Keratinocyte (primary cell): ENCODE data around the gene FAM20B. TPM values are rescaled to one million over a fixed set of nuclear protein-coding genes. Genes with fewer than 3 reads are reported as not detected.

ENCODE experiments used
- DNase-seq: peaks from one replicate; pipeline ENCODE4 v3.0.0-alpha.2; 2011; ENCODE audit warnings: low read depth, missing footprints, low spot score
- FAIRE-seq: peaks from 2 replicates; lab custom pipeline; 2011; peaks lifted over from hg19 to GRCh38; lab: Jason Lieb, UNC
- H2AFZ ChIP-seq: 2 replicates; pipeline ENCODE4 v1.6.0; 2012; ENCODE audit warnings: low read length, control low read depth, inconsistent platforms; ENCODE audit not compliant: control insufficient read depth
- H3K27ac ChIP-seq: 2 replicates; pipeline ENCODE4 v1.5.1; 2011; ENCODE audit warnings: low read length; ENCODE audit not compliant: control insufficient read depth, insufficient read depth
- H3K27me3 ChIP-seq: 3 replicates; pipeline ENCODE4 v1.6.0; 2011; ENCODE audit warnings: low read length; ENCODE audit not compliant: control insufficient read depth, insufficient read depth; ENCODE audit errors: extremely low read depth
- H3K36me3 ChIP-seq, 2 experiments: 2 replicates in 1 of 2; 3 replicates in 1 of 2; pipeline ENCODE4 v1.5.1; 2011; ENCODE audit warnings: low read length in 2 of 2, mild to moderate bottlenecking in 1 of 2; ENCODE audit not compliant: control insufficient read depth in 2 of 2, insufficient read depth in 2 of 2; ENCODE audit errors: extremely low read depth in 1 of 2
- H3K4me1 ChIP-seq: 3 replicates; pipeline ENCODE4 v1.5.1; 2011; ENCODE audit warnings: low read length; ENCODE audit not compliant: control insufficient read depth, insufficient read depth; ENCODE audit errors: extremely low read depth
- H3K4me2 ChIP-seq: 3 replicates; pipeline ENCODE4 v1.6.0; 2011; ENCODE audit warnings: low read depth, low read length; ENCODE audit not compliant: control insufficient read depth, insufficient read depth; ENCODE audit errors: extremely low read depth
- H3K4me3 ChIP-seq, 3 experiments: fragments of 200-600 bp in 1 of 3; sonication (generic) in 1 of 3; 2 replicates in 2 of 3; 3 replicates in 1 of 3; pipeline ENCODE4 v1.5.1; 2011 to 2016; ENCODE audit warnings: low read length in 3 of 3, mild to moderate bottlenecking in 3 of 3, control low read depth in 2 of 3, inconsistent platforms in 1 of 3, low read depth in 1 of 3, mixed read lengths in 1 of 3, mixed run types in 1 of 3, moderate library complexity in 1 of 3; ENCODE audit not compliant: control insufficient read depth in 2 of 3, insufficient read depth in 2 of 3; ENCODE audit errors: extremely low read depth in 1 of 3
- H3K79me2 ChIP-seq: 2 replicates; pipeline ENCODE4 v1.6.0; 2012; ENCODE audit warnings: low read length; ENCODE audit not compliant: control insufficient read depth, insufficient read depth
- H3K9ac ChIP-seq: 3 replicates; pipeline ENCODE4 v1.6.0; 2011; ENCODE audit warnings: low read length; ENCODE audit not compliant: control insufficient read depth, insufficient read depth; ENCODE audit errors: extremely low read depth
- H3K9me1 ChIP-seq: 3 replicates; pipeline ENCODE4 v1.6.0; 2011; ENCODE audit warnings: low read length; ENCODE audit not compliant: control insufficient read depth, insufficient read depth; ENCODE audit errors: extremely low read depth
- H3K9me3 ChIP-seq: 2 replicates; pipeline ENCODE4 v1.5.1; 2012; ENCODE audit warnings: low read depth, low read length; ENCODE audit not compliant: control insufficient read depth
- H4K20me1 ChIP-seq: 3 replicates; pipeline ENCODE4 v1.6.0; 2011; ENCODE audit warnings: low read length; ENCODE audit not compliant: control insufficient read depth, insufficient read depth; ENCODE audit errors: extremely low read depth
- EZH2 ChIP-seq: IDR thresholded peaks from one replicate; pipeline ENCODE4 v1.6.1; 2012; ENCODE audit warnings: inconsistent platforms, mild to moderate bottlenecking, low read length, moderate library complexity
- dilution Hi-C: fragments of 300-500 bp; cut with MboI; formaldehyde crosslinking; loops from one replicate; pipeline ENCODE4 v1.7.0; 2020; ENCODE audit warnings: low sequenced_read_pairs; ENCODE audit not compliant: extremely low pct_ligation_motif_present
- polyA plus RNA-seq, 5 experiments: library from polyadenylated mRNA; depleted of rRNA in 3 of 5; stranded (reverse) in 3 of 5; stranded (forward) in 1 of 5; unstranded in 1 of 5; fragments of >200 nt; gene quantifications; 1 replicate in 1 of 5; 2 replicates in 3 of 5; 3 replicates in 1 of 5; pipeline versions ENCODE4 v1.2.1 to v1.2.3, GENCODE V29; 2011 to 2012; ENCODE audit warnings: missing spikeins in 2 of 5, low read depth in 1 of 5, low replicate concordance in 1 of 5
- TF ChIP-seq, protein P1 (sequence below), 3 experiments: IDR thresholded peaks in 1 of 3; conservative IDR thresholded peaks in 1 of 3; optimal IDR thresholded peaks in 1 of 3; 2 replicates in 2 of 3; 3 replicates in 1 of 3; pipeline versions ENCODE3 to v1.5.1; 2011; ENCODE audit warnings: low read length in 3 of 3, mild to moderate bottlenecking in 3 of 3, moderate library complexity in 2 of 3, control low read depth in 1 of 3, inconsistent platforms in 1 of 3; ENCODE audit not compliant: insufficient read depth in 2 of 3; ENCODE audit errors: extremely low read depth in 1 of 3

FAM20B gene
- polyA plus RNA-seq, 1 donor (not counting 4 experiments of a cell fraction or from before 2014, with no cell fraction given) = 20.1 TPM

DNA sequence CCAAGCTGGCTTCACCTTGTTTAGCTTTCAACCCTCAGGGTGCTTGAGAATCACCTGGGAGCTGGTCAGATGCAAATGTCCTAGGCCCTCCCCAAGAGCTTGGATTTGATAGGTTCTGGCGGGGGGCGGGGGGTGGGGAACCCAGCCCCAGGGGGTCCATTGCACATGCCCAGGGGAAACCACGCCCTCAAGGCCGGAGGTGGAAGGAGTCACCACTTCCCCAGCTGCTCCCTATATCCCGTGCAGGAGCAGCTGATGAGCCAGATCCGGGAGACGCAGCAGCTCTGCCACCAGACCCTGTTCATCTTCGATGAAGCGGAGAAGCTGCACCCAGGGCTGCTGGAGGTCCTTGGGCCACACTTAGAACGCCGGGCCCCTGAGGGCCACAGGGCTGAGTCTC, 62.0 kb downstream of the FAM20B start:
- no peaks in the 10 kb centered on the region for H3K27me3 ChIP-seq
- no peak overlapping the region for H3K27ac ChIP-seq
- TF ChIP-seq EZH2 = no peak
- TF ChIP-seq, protein P1, sequence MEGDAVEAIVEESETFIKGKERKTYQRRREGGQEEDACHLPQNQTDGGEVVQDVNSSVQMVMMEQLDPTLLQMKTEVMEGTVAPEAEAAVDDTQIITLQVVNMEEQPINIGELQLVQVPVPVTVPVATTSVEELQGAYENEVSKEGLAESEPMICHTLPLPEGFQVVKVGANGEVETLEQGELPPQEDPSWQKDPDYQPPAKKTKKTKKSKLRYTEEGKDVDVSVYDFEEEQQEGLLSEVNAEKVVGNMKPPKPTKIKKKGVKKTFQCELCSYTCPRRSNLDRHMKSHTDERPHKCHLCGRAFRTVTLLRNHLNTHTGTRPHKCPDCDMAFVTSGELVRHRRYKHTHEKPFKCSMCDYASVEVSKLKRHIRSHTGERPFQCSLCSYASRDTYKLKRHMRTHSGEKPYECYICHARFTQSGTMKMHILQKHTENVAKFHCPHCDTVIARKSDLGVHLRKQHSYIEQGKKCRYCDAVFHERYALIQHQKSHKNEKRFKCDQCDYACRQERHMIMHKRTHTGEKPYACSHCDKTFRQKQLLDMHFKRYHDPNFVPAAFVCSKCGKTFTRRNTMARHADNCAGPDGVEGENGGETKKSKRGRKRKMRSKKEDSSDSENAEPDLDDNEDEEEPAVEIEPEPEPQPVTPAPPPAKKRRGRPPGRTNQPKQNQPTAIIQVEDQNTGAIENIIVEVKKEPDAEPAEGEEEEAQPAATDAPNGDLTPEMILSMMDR (optimal IDR thresholded peaks at IDR 0.05 in 1 of 3, IDR thresholded peaks at IDR 0.05 in 1 of 3, conservative IDR thresholded peaks at IDR 0.05 in 1 of 3; ENCODE audit: extremely low read depth in 1 of 3, insufficient read depth in 2 of 3, low read length in 3 of 3) = no peak
- H4K20me1 ChIP-seq = no peaks in the 10 kb centered on the region
- peaks cover 27 to 28% of the 10 kb centered on the region in 2 experiments for H3K36me3 ChIP-seq
- no peak for FAIRE-seq
- no peak overlapping the region for H3K4me2 ChIP-seq
- dilution Hi-C loops = no loop called here
- no peaks in the 10 kb centered on the region for H3K9me1 ChIP-seq
- H3K79me2 ChIP-seq = peaks cover 14% of the 10 kb centered on the region
- no peaks in the 10 kb centered on the region for H3K9me3 ChIP-seq
- H3K4me1 ChIP-seq = peaks cover 8% of the 10 kb centered on the region
- H3K9ac ChIP-seq = no peak overlapping the region
- no peak for DNase-seq
- no peak overlapping the region for H3K4me3 ChIP-seq
- H2AFZ ChIP-seq = no peak overlapping the region

DNA sequence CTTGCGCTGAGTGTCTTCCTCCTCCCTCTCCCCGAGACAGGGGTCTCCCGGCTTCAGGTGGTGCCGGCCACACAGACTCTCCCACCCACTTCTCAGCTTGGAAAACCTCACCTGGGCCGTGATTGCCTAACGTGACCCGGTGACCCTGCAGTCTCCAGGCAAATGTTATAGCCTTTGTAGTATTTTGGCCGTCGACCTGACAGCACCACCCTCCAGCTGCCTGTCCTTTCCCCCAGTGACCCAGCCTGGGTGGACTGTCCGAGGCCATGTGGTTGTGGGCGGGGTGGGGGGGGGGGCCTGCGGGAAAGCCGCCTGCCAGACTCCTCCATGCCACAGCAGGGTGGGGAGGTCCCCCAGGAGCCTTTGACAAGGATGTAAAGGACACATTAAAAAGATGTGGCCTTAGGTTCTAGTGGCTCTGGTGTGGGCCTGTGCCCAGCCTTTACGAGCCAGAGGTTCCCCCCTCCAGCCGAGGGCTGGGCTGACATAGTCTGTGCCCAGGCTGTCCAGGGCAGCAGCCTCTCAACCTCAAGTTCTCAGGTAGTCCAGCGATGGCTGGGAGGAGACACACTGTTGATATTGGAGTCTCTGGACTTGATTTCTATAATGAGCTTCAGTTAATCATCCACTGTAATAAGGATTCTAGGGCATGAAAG, 64.3 kb downstream of the FAM20B start:
- FAIRE-seq (no peak), DNase-seq (no peak)
- Histone ChIP-seq H4K20me1 (no peaks in the 10 kb centered on the region), H3K79me2 (no peaks in the 10 kb centered on the region), H3K27ac (no peak overlapping the region), H3K4me1 (no peaks in the 10 kb centered on the region), H3K4me2 (no peak overlapping the region), H3K9me1 (no peaks in the 10 kb centered on the region), H3K4me3 (no peak overlapping the region), H3K36me3 (peaks cover 47 to 49% of the 10 kb centered on the region in 2 experiments), H3K9ac (no peak overlapping the region), H2AFZ (no peak overlapping the region), H3K9me3 (no peaks in the 10 kb centered on the region), H3K27me3 (no peaks in the 10 kb centered on the region)
- dilution Hi-C loops = no loop called here
- TF ChIP-seq, protein P1 (optimal IDR thresholded peaks at IDR 0.05 in 1 of 3, IDR thresholded peaks at IDR 0.05 in 1 of 3, conservative IDR thresholded peaks at IDR 0.05 in 1 of 3; ENCODE audit: extremely low read depth in 1 of 3, insufficient read depth in 2 of 3, low read length in 3 of 3) = no peak
- TF ChIP-seq EZH2 = no peak
